ENCODE measurements around the gene ITSN2.

DNA sequence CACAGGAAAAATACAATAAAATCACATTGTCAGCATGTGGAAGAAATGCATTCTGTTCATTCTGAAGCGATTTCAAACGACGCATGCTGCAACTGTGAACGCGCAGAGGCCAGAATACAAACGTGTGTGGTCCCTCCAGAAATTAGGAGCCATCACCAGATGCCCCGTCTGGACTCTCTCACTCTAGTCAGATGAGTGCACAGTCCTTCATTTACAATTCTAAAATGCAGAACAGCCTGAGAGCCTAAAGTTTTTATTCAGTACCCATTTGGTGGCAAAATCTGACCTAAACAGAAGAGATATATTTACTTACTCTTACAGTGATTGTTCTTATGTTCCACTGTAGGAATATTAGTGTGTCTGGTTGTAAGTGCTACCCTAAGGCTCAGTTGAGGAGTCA lies 148.9 kb downstream of the ITSN2 start:
- TF ChIP-seq EZH2 (IDR thresholded peaks at IDR 0.05; ENCODE audit: borderline replicate concordance, low read length), result no peak
- TF ChIP-seq, protein P1, sequence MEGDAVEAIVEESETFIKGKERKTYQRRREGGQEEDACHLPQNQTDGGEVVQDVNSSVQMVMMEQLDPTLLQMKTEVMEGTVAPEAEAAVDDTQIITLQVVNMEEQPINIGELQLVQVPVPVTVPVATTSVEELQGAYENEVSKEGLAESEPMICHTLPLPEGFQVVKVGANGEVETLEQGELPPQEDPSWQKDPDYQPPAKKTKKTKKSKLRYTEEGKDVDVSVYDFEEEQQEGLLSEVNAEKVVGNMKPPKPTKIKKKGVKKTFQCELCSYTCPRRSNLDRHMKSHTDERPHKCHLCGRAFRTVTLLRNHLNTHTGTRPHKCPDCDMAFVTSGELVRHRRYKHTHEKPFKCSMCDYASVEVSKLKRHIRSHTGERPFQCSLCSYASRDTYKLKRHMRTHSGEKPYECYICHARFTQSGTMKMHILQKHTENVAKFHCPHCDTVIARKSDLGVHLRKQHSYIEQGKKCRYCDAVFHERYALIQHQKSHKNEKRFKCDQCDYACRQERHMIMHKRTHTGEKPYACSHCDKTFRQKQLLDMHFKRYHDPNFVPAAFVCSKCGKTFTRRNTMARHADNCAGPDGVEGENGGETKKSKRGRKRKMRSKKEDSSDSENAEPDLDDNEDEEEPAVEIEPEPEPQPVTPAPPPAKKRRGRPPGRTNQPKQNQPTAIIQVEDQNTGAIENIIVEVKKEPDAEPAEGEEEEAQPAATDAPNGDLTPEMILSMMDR (conservative IDR thresholded peaks at IDR 0.05 in 1 of 2, IDR thresholded peaks at IDR 0.05 in 1 of 2; ENCODE audit: extremely low read depth in 1 of 2, insufficient read depth in 1 of 2, low read depth in 1 of 2, low read length in 2 of 2), result no peak
